K562 (cell line): ENCODE results near the gene APOBEC3C. TPM values are rescaled to one million over a fixed set of nuclear protein-coding genes. Genes with fewer than 3 reads are reported as not detected.

Experiments used
- ADNP ChIP-seq: fragments of 200-800 bp; sonication (Bioruptor generic); IDR thresholded peaks from 2 replicates; pipeline ENCODE4 v1.6.1; 2016; ENCODE audit warnings: missing genetic modification characterization, missing compliant biosample characterization
- ARID3A ChIP-seq: IDR thresholded peaks from 2 replicates; pipeline ENCODE4 v1.6.1; 2012; ENCODE audit warnings: low read depth, low read length, improper control_type of control experiment, borderline replicate concordance
- CLOCK ChIP-seq: fragments of 250-450 bp; sonication (Bioruptor Pico); IDR thresholded peaks from 2 replicates; pipeline ENCODE4 v1.4.0; 2020; ENCODE audit warnings: mild to moderate bottlenecking, moderate library complexity, borderline replicate concordance
- CREB1 ChIP-seq, 2 experiments: sonication (generic) in 1 of 2; formaldehyde crosslinking in 1 of 2; IDR thresholded peaks; 2 replicates each; pipeline versions ENCODE4 v1.6.1 to v1.8.0; 2012 to 2022; ENCODE audit warnings: inconsistent platforms in 1 of 2, mild to moderate bottlenecking in 1 of 2, missing genetic modification reagents in 1 of 2, moderate library complexity in 1 of 2
- HDAC1 ChIP-seq, 2 experiments: fragments of 450-650 bp; IDR thresholded peaks; 2 replicates each; pipeline ENCODE4 v1.6.1; 2016 to 2017; ENCODE audit warnings: inconsistent platforms in 1 of 2, mild to moderate bottlenecking in 1 of 2, moderate library complexity in 1 of 2
- HIVEP1 ChIP-seq: fragments of 250-450 bp; sonication (Bioruptor Pico); IDR thresholded peaks from 2 replicates; pipeline ENCODE4 v1.4.0; 2020; ENCODE audit warnings: mild to moderate bottlenecking
- HMG20A ChIP-seq: fragments of 450-650 bp; formaldehyde crosslinking; conservative IDR thresholded peaks from 2 replicates; pipeline ENCODE4 v1.4.0; 2020; ENCODE audit warnings: mild to moderate bottlenecking, mixed read lengths
- KLF13 ChIP-seq: fragments of 450-650 bp; IDR thresholded peaks from 2 replicates; pipeline ENCODE4 v1.6.1; 2016; ENCODE audit warnings: missing genetic modification characterization, low read depth, mild to moderate bottlenecking, missing compliant biosample characterization, moderate library complexity, borderline replicate concordance
- KLF16 ChIP-seq: IDR thresholded peaks from 2 replicates; pipeline ENCODE4 v1.6.1; 2016; ENCODE audit warnings: antibody characterized with exemption
- MCM5 ChIP-seq: fragments of 450-650 bp; IDR thresholded peaks from 2 replicates; pipeline ENCODE4 v1.6.1; 2016; ENCODE audit warnings: low read depth
- MCM7 ChIP-seq, 2 experiments: fragments of 450-650 bp; IDR thresholded peaks; 2 replicates each; pipeline ENCODE4 v1.6.1; 2016 to 2018
- MTA3 ChIP-seq: fragments of 450-650 bp; formaldehyde crosslinking; IDR thresholded peaks from 2 replicates; pipeline ENCODE4 v1.6.1; 2017; ENCODE audit warnings: mild to moderate bottlenecking, borderline replicate concordance
- NFE2 ChIP-seq: IDR thresholded peaks from 2 replicates; pipeline ENCODE4 v1.6.1; 2014; ENCODE audit warnings: antibody characterized with exemption, low read depth
- NR2C1 ChIP-seq, 2 experiments: fragments of 450-650 bp; IDR thresholded peaks; 2 replicates each; pipeline ENCODE4 v1.6.1; 2017; ENCODE audit warnings: mild to moderate bottlenecking in 2 of 2, antibody characterized with exemption in 1 of 2, inconsistent platforms in 1 of 2, missing compliant biosample characterization in 1 of 2, missing genetic modification characterization in 1 of 2
- NRF1 ChIP-seq, 2 experiments: fragments of 450-650 bp; IDR thresholded peaks in 1 of 2; conservative IDR thresholded peaks in 1 of 2; 2 replicates each; pipeline ENCODE4 v1.6.1; 2014; ENCODE audit warnings: mild to moderate bottlenecking in 2 of 2
- POLR2G ChIP-seq: fragments of 200-400 bp; formaldehyde crosslinking; IDR thresholded peaks from 2 replicates; pipeline ENCODE4 v1.6.1; 2017; ENCODE audit warnings: low read depth, mild to moderate bottlenecking, antibody characterized with exemption, low read length, moderate library complexity
- PREB ChIP-seq: sonication (generic); formaldehyde crosslinking; IDR thresholded peaks from 2 replicates; pipeline ENCODE4 v1.8.1; 2023; ENCODE audit warnings: mild to moderate bottlenecking, missing genetic modification reagents
- SP2 ChIP-seq: IDR thresholded peaks from 2 replicates; pipeline ENCODE4 v1.6.1; 2011; ENCODE audit warnings: mild to moderate bottlenecking, low read depth, low read length, moderate library complexity; ENCODE audit not compliant: poor library complexity, severe bottlenecking; ENCODE audit errors: extremely low read depth
- SRSF1 ChIP-seq: fragments of 200-400 bp; formaldehyde crosslinking; IDR thresholded peaks from 2 replicates; pipeline ENCODE4 v1.6.1; 2017; ENCODE audit warnings: mild to moderate bottlenecking, low read depth, low read length, moderate library complexity
- U2AF1 ChIP-seq: fragments of 200-400 bp; formaldehyde crosslinking; optimal IDR thresholded peaks from 2 replicates; pipeline ENCODE3; 2017; ENCODE audit warnings: mild to moderate bottlenecking, low read depth, low read length, moderate library complexity
- ZNF263 ChIP-seq: sonication (generic); formaldehyde crosslinking; IDR thresholded peaks from 2 replicates; pipeline ENCODE4 v1.8.0; 2022; ENCODE audit warnings: mild to moderate bottlenecking, missing genetic modification reagents, borderline replicate concordance
- ZNF274 ChIP-seq: IDR thresholded peaks from 2 replicates; pipeline ENCODE4 v1.6.1; 2011; ENCODE audit warnings: low read depth, mild to moderate bottlenecking, low read length, moderate library complexity, borderline replicate concordance
- polyA plus RNA-seq, 8 experiments: library from polyadenylated mRNA; depleted of rRNA in 4 of 8; stranded (reverse) in 5 of 8; unstranded in 3 of 8; fragments of >200 nt; fragmentation: Nextera tagmentation in 2 of 8; fragmentation: Illumina TruSeq in 1 of 8; extraction: Ambion mirVana in 2 of 8; extraction: Trizol in 1 of 8; gene quantifications; 2 replicates each; pipeline versions ENCODE4 v1.2.1 to v1.2.3, GENCODE V29; 2011 to 2014; ENCODE audit warnings: inconsistent platforms in 1 of 8, missing spikeins in 1 of 8
- total RNA-seq, 7 experiments: library from RNA; depleted of rRNA in 6 of 7; stranded (reverse); fragments of >200 nt in 6 of 7; fragmentation: Illumina TruSeq in 2 of 7; extraction: Trizol in 2 of 7; gene quantifications; 2 replicates each; pipeline versions ENCODE4 v1.2.1 to v1.2.3, GENCODE V29; 2011 to 2021; ENCODE audit warnings: low replicate concordance in 1 of 7

APOBEC3C gene
- total and polyA plus RNA-seq, 9 of the 15 experiments (the other 6 are each of a cell fraction or from before 2014, with no cell fraction given): 12.4 to 285 (median 55.5) TPM

- TF ChIP-seq ARID3A (no peak), HDAC1 (IDR thresholded peaks at IDR 0.05) (peak in 1 of 2 experiments; percentile 40; a peak in 1 of 4 replicates), KLF16 (no peak), CLOCK (CRISPR knock-in tag) (no peak), HIVEP1 (no peak), ZNF274 (no peak), MCM5 (no peak), SP2 (no peak), KLF13 (tag) (no peak), NRF1 (conservative IDR thresholded peaks at IDR 0.05 in 1 of 2, IDR thresholded peaks at IDR 0.05 in 1 of 2) (peak; percentile 44 to 54; a peak in 3 of 4 replicates), SRSF1 (no peak), NR2C1 (IDR thresholded peaks at IDR 0.05) (peak; percentile 58; the same call in 1 of the 2 replicates), NR2C1 (tag; IDR thresholded peaks at IDR 0.05) (peak; percentile 74), MTA3 (no peak; the same call in 1 of the 2 replicates), CREB1 (IDR thresholded peaks at IDR 0.05) (no peak), CREB1 (CRISPR knock-in tag; IDR thresholded peaks at IDR 0.05) (no peak), NFE2 (no peak), ADNP (tag) (no peak), MCM7 (IDR thresholded peaks at IDR 0.05) (no peak), PREB (CRISPR knock-in tag) (no peak), ZNF263 (peak; percentile 97), POLR2G (peak; percentile 44; the same call in 1 of the 2 replicates), U2AF1 (no peak), HMG20A (CRISPR knock-in tag) (no peak)
Measured at GRCh38 chr22:38981992-38982927, 31.8 kb upstream of the APOBEC3C start, which contains the start of gene APOBEC3B (continued).
